Stimulated activated CD4-positive, alpha-beta T cell treated with anti-CD3 and anti-CD28 coated beads, Interleukin-4, amount 100 ng/mL, for 24 hours (primary cell): ENCODE results near the gene DAPK1.

Source experiments
- DNase-seq: peaks from one replicate; pipeline ENCODE4 v3.0.0-alpha.2; 2020

DAPK1 gene

DNA sequence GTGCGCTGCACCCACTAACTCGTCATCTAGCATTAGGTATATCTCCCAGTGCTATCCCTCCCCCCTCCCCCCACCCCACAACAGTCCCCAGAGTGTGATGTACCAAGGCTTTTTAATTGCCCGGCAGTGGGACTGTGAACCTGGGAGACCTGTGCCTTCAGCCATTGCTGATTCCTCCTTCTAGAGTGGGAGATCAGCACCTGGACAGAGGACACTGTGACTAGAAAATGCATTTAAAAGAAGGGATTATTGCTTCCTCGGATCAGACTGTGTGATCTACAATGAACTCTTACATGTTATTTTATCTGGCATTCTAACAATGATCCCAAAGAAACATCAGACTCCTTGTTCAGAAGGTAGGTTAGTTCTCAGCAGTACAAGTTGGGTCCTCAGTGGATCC, 254.2 kb downstream of the DAPK1 start:
- DNase-seq: no peak

- DNase-seq: no peak
Measured at GRCh38 chr9:87753313-87753712, 255.6 kb downstream of the DAPK1 start.
